Body of pancreas (tissue), 4 donors: Measurements from ENCODE around the gene BMP6. TPM values are rescaled to one million over a fixed set of nuclear protein-coding genes. Genes with fewer than 3 reads are reported as not detected.

ENCODE experiments used
- ATAC-seq: fragments of 150-250 bp; one replicate; pipeline ENCODE4 v1.9.1; 2016
- DNase-seq, 4 donors: peaks; one replicate each; pipeline ENCODE4 v3.0.0-alpha.2; 2019
- H3K27ac ChIP-seq, 4 donors: fragments of 200-600 bp; sonication (generic); 1 replicate in 3 of 4; 2 replicates in 1 of 4; pipeline versions ENCODE4 v1.5.1 to v1.6.1; 2016 to 2019; ENCODE audit warnings: mild to moderate bottlenecking in 1 of 4, mixed read lengths in 1 of 4, moderate library complexity in 1 of 4
- H3K27me3 ChIP-seq, 2 donors: fragments of 200-600 bp; sonication (generic); one replicate each; pipeline ENCODE4 v1.6.0; 2016; ENCODE audit warnings: mild to moderate bottlenecking in 1 of 2
- H3K36me3 ChIP-seq, 2 donors: fragments of 200-600 bp; sonication (generic); replicated peaks in 1 of 2; 2 replicates each; pipeline ENCODE4 v1.5.1; 2016; ENCODE audit warnings: low read depth in 2 of 2; ENCODE audit not compliant: insufficient read depth in 1 of 2
- H3K4me1 ChIP-seq: fragments of 200-600 bp; sonication (generic); one replicate; pipeline ENCODE4 v1.6.0; 2016
- H3K4me3 ChIP-seq, 2 donors: fragments of 200-600 bp; sonication (generic); 1 replicate in 1 of 2; 2 replicates in 1 of 2; pipeline ENCODE4 v1.5.1; 2016 to 2019
- H3K9me3 ChIP-seq, 3 donors: fragments of 200-600 bp; sonication (generic); 1 replicate in 2 of 3; 2 replicates in 1 of 3; pipeline ENCODE4 v1.5.1; 2016
- POLR2A ChIP-seq, 3 donors: fragments of 450-650 bp; IDR thresholded peaks; one replicate each; pipeline ENCODE4 v1.6.1; 2016; ENCODE audit warnings: antibody characterized with exemption in 3 of 3, mild to moderate bottlenecking in 2 of 3
- WGBS, 2 donors: methylation state at CpG; one replicate each; pipeline ENCODE4 v1.1.5; 2017; 5-methylcytosine and 5-hydroxymethylcytosine counted together
- intact Hi-C: fragments of 100-400 bp; cut with DNase I; formaldehyde crosslinking; loops from one replicate; pipeline ENCODE4 v1.15.1; 2023
- total RNA-seq, 2 donors: library from RNA; depleted of rRNA; stranded (reverse); fragments of >200 nt; gene quantifications; one replicate each; pipeline ENCODE4 v1.1.0, GENCODE V29; 2016
- TF ChIP-seq, protein P1 (sequence below), 7 experiments: fragments of 450-650 bp in 4 of 7; fragments of 200-600 bp in 3 of 7; sonication (generic) in 3 of 7; IDR thresholded peaks; one replicate each; pipeline ENCODE4 v1.5.1; 2016 to 2019; ENCODE audit warnings: antibody characterized with exemption in 7 of 7

The BMP6 gene
- total RNA-seq, 2 donors from 2014 or later, result 1.6 to 1.8 TPM

DNA sequence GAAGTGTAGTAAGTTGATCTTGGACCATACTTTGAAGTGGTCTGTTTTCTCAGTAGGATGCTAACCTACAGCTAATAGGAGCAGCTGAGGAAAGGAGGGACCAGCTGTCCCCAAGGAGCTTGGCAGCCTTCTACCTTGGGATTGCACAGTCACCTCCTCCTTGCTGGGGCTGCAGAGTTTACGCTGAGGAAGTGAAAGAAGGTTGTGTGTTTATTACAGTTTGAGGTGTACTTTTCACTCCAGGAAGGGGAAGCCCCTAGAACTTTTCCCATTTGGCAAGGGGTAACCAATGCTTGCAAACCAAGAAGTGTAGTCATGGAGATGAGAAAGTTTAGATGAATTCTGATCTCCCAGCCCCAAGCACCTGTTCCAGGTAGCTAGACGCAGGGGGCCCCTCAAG is 58.8 kb downstream of the BMP6 start:
- DNase-seq (no peak), ATAC-seq (no peak)
- Histone ChIP-seq H3K27me3 (no peaks in the 10 kb centered on the region), H3K4me3 (no peak overlapping the region), H3K27ac (no peak overlapping the region), H3K4me1 (no peaks in the 10 kb centered on the region), H3K9me3 (no peaks in the 10 kb centered on the region), H3K36me3 (no peaks in the 10 kb centered on the region)
- WGBS, 2 donors, result 66 to 74% methylated on average over 2 of the region's 2 CpGs
- intact Hi-C loops, result no loop called here
- no peak for TF ChIP-seq POLR2A (IDR thresholded peaks at IDR 0.05)
- TF ChIP-seq, protein P1, sequence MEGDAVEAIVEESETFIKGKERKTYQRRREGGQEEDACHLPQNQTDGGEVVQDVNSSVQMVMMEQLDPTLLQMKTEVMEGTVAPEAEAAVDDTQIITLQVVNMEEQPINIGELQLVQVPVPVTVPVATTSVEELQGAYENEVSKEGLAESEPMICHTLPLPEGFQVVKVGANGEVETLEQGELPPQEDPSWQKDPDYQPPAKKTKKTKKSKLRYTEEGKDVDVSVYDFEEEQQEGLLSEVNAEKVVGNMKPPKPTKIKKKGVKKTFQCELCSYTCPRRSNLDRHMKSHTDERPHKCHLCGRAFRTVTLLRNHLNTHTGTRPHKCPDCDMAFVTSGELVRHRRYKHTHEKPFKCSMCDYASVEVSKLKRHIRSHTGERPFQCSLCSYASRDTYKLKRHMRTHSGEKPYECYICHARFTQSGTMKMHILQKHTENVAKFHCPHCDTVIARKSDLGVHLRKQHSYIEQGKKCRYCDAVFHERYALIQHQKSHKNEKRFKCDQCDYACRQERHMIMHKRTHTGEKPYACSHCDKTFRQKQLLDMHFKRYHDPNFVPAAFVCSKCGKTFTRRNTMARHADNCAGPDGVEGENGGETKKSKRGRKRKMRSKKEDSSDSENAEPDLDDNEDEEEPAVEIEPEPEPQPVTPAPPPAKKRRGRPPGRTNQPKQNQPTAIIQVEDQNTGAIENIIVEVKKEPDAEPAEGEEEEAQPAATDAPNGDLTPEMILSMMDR (IDR thresholded peaks at IDR 0.05), result no peak

DNA sequence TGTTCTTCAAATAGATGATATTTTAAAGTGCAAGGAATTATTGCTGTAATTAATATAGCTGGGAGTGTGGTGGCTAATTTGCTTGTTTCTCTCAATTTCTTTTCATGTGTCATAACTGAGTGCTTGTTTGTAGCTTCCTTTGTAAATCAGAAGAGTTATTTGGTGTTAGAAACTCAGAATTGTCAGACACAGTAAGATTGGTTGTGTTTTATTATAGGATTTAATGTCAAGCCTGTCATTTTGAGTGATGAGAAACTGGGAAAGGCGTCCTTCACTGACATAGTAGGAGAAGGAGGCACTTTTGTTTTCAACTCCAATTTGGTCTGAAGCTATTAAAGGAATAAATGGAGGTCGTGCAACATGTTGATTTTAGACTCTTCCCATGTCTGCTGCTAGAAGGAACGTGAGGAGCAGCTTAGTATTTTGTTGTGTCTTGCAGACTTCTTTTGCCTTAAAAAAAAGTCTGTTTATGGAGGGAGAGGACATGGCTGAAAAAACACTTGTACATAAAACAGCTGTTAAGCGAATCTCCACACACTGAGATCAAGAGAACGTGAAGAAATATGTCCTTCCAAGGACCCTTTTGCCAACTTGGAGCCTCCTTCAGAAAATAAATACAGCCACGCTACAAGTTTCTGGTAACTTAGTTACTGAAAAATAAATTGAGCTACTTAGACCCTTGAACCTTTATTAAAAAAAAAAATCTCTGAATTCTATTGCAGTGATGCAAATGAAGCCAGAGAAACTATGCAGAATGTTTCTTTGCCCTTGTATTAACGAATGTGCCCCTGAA is 59.5 kb downstream of the BMP6 start:
- no peaks in the 10 kb centered on the region for H3K9me3 ChIP-seq
- no peaks in the 10 kb centered on the region for H3K27me3 ChIP-seq
- H3K4me3 ChIP-seq, result no peak overlapping the region
- TF ChIP-seq POLR2A (IDR thresholded peaks at IDR 0.05), result no peak
- TF ChIP-seq, protein P1 (IDR thresholded peaks at IDR 0.05), result no peak
- H3K36me3 ChIP-seq, result no peaks in the 10 kb centered on the region
- WGBS, 2 donors, result 42 to 58% methylated on average over 7 of the region's 7 CpGs
- DNase-seq (no peak), ATAC-seq (peak; percentile 33)
- H3K27ac ChIP-seq, result no peak overlapping the region
- intact Hi-C loops, result no loop called here
- no peaks in the 10 kb centered on the region for H3K4me1 ChIP-seq

DNA sequence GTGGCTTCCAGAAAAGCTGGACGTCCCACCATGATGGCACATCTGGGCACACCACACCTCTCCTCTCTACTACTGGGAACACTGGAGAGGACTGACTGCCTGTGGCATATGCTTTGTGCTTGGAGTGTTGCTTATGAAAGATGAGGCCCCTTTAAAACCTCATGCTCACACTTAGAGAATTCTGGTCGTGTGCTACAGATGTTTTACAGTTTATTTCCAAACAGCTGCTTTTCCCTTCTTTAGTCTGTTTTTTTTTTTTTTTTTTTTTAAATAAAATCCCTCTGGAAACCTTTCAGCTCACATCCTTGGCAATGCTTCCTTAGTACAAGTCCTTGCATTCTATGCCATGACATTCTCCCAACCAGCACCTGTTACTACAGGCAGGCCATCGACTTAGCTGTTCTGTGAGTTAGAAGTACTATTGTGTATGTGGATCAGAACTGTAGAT is 60.3 kb downstream of the BMP6 start:
- no peak overlapping the region for H3K27ac ChIP-seq

DNA sequence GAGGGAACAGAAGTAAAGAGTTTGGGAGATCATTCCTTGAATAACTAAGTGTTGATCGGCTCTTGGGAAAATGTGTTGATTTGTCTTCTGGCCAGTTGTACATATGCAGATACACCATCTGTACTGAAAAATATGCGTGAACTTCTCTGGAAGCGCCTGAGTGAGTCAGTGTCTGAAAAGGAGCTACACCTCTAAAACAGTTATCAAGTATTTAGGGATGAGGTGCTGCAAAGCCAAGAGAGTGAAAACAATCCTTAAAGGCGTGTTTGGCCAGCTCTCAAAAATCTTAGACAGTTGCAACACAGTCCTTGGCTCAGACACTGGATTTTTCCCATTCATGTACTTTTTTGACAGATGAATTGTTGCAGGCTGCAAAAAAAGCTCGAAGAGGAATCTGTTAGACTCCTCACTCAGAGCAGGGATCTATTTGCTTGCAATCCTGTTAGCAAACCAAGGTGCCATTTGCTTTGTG is 61.3 kb downstream of the BMP6 start:
- DNase-seq (peak in 1 of 4 donors; percentile 20), ATAC-seq (peak; percentile 18)
- WGBS, 2 donors, result 60 to 72% methylated on average over 5 of the region's 5 CpGs
- Histone ChIP-seq H3K9me3 (no peaks in the 10 kb centered on the region), H3K36me3 (no peaks in the 10 kb centered on the region), H3K4me1 (no peaks in the 10 kb centered on the region), H3K4me3 (no peak overlapping the region), H3K27ac (no peak overlapping the region), H3K27me3 (no peaks in the 10 kb centered on the region)
- intact Hi-C loops, result no loop called here
- TF ChIP-seq, protein P1 (IDR thresholded peaks at IDR 0.05), result no peak
- TF ChIP-seq POLR2A (IDR thresholded peaks at IDR 0.05), result no peak

More for the DNA sequence above, 60.3 kb downstream of the BMP6 start:
- no peak for TF ChIP-seq POLR2A (IDR thresholded peaks at IDR 0.05)
- TF ChIP-seq, protein P1 (IDR thresholded peaks at IDR 0.05), result no peak
- DNase-seq (no peak), ATAC-seq (no peak)
- intact Hi-C loops, result no loop called here
- H3K9me3 ChIP-seq, result no peaks in the 10 kb centered on the region
- H3K4me3 ChIP-seq, result no peak overlapping the region
- H3K27me3 ChIP-seq, result no peaks in the 10 kb centered on the region
- H3K4me1 ChIP-seq, result no peaks in the 10 kb centered on the region
- 32 to 52% methylated on average over 3 of the region's 3 CpGs for WGBS, 2 donors
- no peaks in the 10 kb centered on the region for H3K36me3 ChIP-seq

DNA sequence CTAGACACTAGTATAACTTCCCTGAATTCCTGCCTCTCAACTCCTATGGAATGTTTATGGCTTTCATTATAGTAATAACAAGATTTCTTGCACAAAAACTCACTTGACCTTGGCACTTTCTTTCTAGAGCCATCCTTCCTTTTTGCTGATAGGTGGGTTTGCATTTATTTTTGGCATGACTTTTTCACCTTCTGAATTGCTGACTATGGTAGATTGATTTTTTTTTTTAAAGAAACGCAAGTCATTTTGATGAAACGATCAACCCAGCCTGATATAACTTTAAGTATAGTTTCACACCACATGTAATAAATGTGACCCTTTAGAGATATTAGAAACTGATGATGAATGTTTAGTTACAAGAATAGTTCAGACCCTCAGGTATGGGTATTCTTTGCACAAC is 61.8 kb downstream of the BMP6 start:
- H3K27ac ChIP-seq, result no peak overlapping the region
- 77 to 81% methylated on average over 2 of the region's 2 CpGs for WGBS, 2 donors
- H3K9me3 ChIP-seq, result no peaks in the 10 kb centered on the region
- no peaks in the 10 kb centered on the region for H3K36me3 ChIP-seq
- DNase-seq, result no peak
- no peaks in the 10 kb centered on the region for H3K4me1 ChIP-seq
- TF ChIP-seq, protein P1 (IDR thresholded peaks at IDR 0.05), result no peak
- TF ChIP-seq POLR2A (IDR thresholded peaks at IDR 0.05), result no peak
- no peak overlapping the region for H3K4me3 ChIP-seq
- H3K27me3 ChIP-seq, result no peaks in the 10 kb centered on the region
- intact Hi-C loops, result no loop called here
- ATAC-seq, result no peak
